Fibroblast of lung (primary cell): ENCODE results near the gene GIGYF2.
"Not testable (repeated sequence)": the region's sequence is repeated elsewhere in the genome, so short reads cannot be mapped to it uniquely, and the experiment has no call there.

Experiments used
- EZH2 ChIP-seq: IDR thresholded peaks from 2 replicates; pipeline ENCODE4 v1.5.1; 2012; ENCODE audit warnings: low read length, control low read depth, mild to moderate bottlenecking; ENCODE audit errors: missing control alignments
- TF ChIP-seq, protein P1 (sequence below), 2 donors: IDR thresholded peaks in 1 of 2; conservative IDR thresholded peaks in 1 of 2; 1 replicate in 1 of 2; 2 replicates in 1 of 2; pipeline ENCODE4 v1.5.1; 2011 to 2012; ENCODE audit warnings: low read length in 2 of 2, control low read depth in 1 of 2, inconsistent platforms in 1 of 2, low read depth in 1 of 2, mild to moderate bottlenecking in 1 of 2

DNA sequence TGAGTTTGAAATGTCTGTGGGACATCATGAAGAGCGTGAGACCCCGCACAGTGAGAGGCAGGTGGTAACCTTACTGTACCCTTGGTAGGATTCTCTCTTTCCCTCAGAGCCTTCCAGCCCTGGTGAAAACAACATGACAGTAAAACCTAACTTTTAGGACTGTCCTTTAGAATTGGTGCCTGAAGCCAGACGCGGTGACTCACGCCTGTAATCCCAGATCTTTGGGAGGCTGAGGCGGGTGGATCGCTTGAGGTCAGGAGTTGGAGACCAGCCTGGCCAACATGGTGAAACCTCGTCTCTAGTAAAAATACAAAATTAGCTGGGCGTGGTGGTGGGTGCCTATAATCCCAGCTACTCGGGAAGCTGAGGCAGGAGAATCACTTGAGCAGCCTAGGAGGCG, 154.9 kb downstream of the GIGYF2 start:
- TF ChIP-seq, protein P1, sequence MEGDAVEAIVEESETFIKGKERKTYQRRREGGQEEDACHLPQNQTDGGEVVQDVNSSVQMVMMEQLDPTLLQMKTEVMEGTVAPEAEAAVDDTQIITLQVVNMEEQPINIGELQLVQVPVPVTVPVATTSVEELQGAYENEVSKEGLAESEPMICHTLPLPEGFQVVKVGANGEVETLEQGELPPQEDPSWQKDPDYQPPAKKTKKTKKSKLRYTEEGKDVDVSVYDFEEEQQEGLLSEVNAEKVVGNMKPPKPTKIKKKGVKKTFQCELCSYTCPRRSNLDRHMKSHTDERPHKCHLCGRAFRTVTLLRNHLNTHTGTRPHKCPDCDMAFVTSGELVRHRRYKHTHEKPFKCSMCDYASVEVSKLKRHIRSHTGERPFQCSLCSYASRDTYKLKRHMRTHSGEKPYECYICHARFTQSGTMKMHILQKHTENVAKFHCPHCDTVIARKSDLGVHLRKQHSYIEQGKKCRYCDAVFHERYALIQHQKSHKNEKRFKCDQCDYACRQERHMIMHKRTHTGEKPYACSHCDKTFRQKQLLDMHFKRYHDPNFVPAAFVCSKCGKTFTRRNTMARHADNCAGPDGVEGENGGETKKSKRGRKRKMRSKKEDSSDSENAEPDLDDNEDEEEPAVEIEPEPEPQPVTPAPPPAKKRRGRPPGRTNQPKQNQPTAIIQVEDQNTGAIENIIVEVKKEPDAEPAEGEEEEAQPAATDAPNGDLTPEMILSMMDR (conservative IDR thresholded peaks at IDR 0.05 in 1 of 2, IDR thresholded peaks at IDR 0.05 in 1 of 2; ENCODE audit: low read depth in 1 of 2, low read length in 2 of 2) = not testable (repeated sequence)
- not testable (repeated sequence) for TF ChIP-seq EZH2
